Panc1 (cell line): ENCODE measurements around the gene TUBE1. TPM values are rescaled to one million over a fixed set of nuclear protein-coding genes. Genes with fewer than 3 reads are reported as not detected.

ENCODE experiments used
- ATAC-seq: fragments of 200-7000 bp; cut with Tn5 transposase; 2 replicates; pipeline ENCODE4 v1.9.1; 2020; ENCODE audit warnings: mild to moderate bottlenecking, moderate library complexity
- BruUV-seq: library from RNA; stranded (reverse); fragments of 400-500 nt; replicated peaks from 2 replicates; lab custom pipeline; 2021; lab: Mats Ljungman, UMichigan
- CTCF ChIA-PET: fragments of 300-600 bp; sonication (Branson Sonifier 250); formaldehyde crosslinking; loops from one replicate; lab custom pipeline; 2022; ENCODE audit warnings: antibody characterized with exemption; lab: Charles Lee
- POLR2A ChIA-PET: fragments of 300-600 bp; sonication (Branson Sonifier 250); formaldehyde crosslinking; loops from one replicate; lab custom pipeline; 2022; ENCODE audit warnings: antibody characterized with exemption; lab: Charles Lee
- DNase-seq: peaks from one replicate; pipeline ENCODE4 v3.0.0-alpha.2; 2010; ENCODE audit warnings: low read depth, low spot score
- H3K27ac ChIP-seq: 2 replicates; pipeline ENCODE4 v1.5.1; 2011; ENCODE audit warnings: mild to moderate bottlenecking, low read length, inconsistent platforms
- H3K27me3 ChIP-seq: fragments of 200-500 bp; sonication (Bioruptor generic); 2 replicates; pipeline ENCODE4 v1.6.0; 2014; ENCODE audit warnings: low read length, inconsistent platforms; ENCODE audit not compliant: control insufficient read depth, insufficient read depth
- H3K36me3 ChIP-seq: fragments of 200-500 bp; sonication (Bioruptor generic); 2 replicates; pipeline ENCODE4 v1.5.1; 2014; ENCODE audit warnings: inconsistent platforms, mild to moderate bottlenecking, low read length, moderate library complexity; ENCODE audit not compliant: control insufficient read depth, insufficient read depth
- H3K4me1 ChIP-seq: 2 replicates; pipeline ENCODE4 v1.5.1; 2011; ENCODE audit warnings: inconsistent platforms, mild to moderate bottlenecking, low read length, moderate library complexity; ENCODE audit not compliant: control insufficient read depth, insufficient read depth
- H3K4me3 ChIP-seq, 2 experiments: 2 replicates each; pipeline ENCODE4 v1.5.1; 2011 to 2012; ENCODE audit warnings: low read depth in 2 of 2, low read length in 2 of 2, mild to moderate bottlenecking in 2 of 2, inconsistent platforms in 1 of 2, moderate library complexity in 1 of 2
- H3K9me3 ChIP-seq: fragments of 200-500 bp; sonication (Bioruptor generic); 2 replicates; pipeline ENCODE4 v1.5.1; 2014; ENCODE audit warnings: low read depth, mild to moderate bottlenecking, inconsistent platforms, low read length, moderate library complexity; ENCODE audit not compliant: control insufficient read depth, insufficient read depth
- CTCF ChIP-seq: fragments of 450-650 bp; IDR thresholded peaks from 2 replicates; pipeline ENCODE4 v1.5.1; 2017; ENCODE audit warnings: mild to moderate bottlenecking
- POLR2AphosphoS5 ChIP-seq: IDR thresholded peaks from 2 replicates; pipeline ENCODE4 v1.6.1; 2012; ENCODE audit warnings: mild to moderate bottlenecking, low read depth, low read length, moderate library complexity
- REST ChIP-seq, 2 experiments: IDR thresholded peaks; 2 replicates each; pipeline ENCODE4 v1.6.1; 2011 to 2012; ENCODE audit warnings: low read depth in 2 of 2, control low read depth in 1 of 2, low read length in 1 of 2, mild to moderate bottlenecking in 1 of 2, moderate library complexity in 1 of 2; ENCODE audit not compliant: insufficient read depth in 1 of 2
- SIN3A ChIP-seq: IDR thresholded peaks from 2 replicates; pipeline ENCODE4 v1.6.1; 2012; ENCODE audit warnings: low read depth, mild to moderate bottlenecking, low read length, moderate library complexity, borderline replicate concordance; ENCODE audit not compliant: insufficient read depth
- TCF7L2 ChIP-seq: IDR thresholded peaks from 2 replicates; pipeline ENCODE4 v1.6.1; 2011; ENCODE audit warnings: mild to moderate bottlenecking, low read depth, low read length, inconsistent platforms
- in situ Hi-C: cut with HindIII; loops from 2 replicates; pipeline ENCODE4 v1.10.0; 2016; ENCODE audit warnings: low sequenced_read_pairs, low pct_unique_long_range_greater_than_20kb
- intact Hi-C: fragments of 100-400 bp; cut with micrococcal nuclease; formaldehyde crosslinking; loops from one replicate; pipeline ENCODE4 v1.10.0; 2022; ENCODE audit not compliant: unreplicated experiment
- total RNA-seq: library from RNA; stranded (reverse); gene quantifications from one replicate; pipeline ENCODE4 v1.2.1, GENCODE V29; 2021; ENCODE audit not compliant: unreplicated experiment

Gene TUBE1
- total RNA-seq, 1 experiment from 2014 or later: 22.3 TPM

- no TSS peak for BruUV-seq
- TF ChIP-seq TCF7L2 (no peak), CTCF (no peak), REST (IDR thresholded peaks at IDR 0.05; ENCODE audit: insufficient read depth in 1 of 2, low read depth in 2 of 2, low read length in 1 of 2) (no peak), POLR2AphosphoS5 (no peak), SIN3A (no peak)
- Histone ChIP-seq H3K27ac (no peak overlapping the region), H3K9me3 (no peaks in the 10 kb centered on the region), H3K27me3 (no peaks in the 10 kb centered on the region), H3K4me1 (peaks cover 3% of the 10 kb centered on the region; the same call in 1 of the 2 replicates), H3K4me3 (no peak overlapping the region), H3K36me3 (no peaks in the 10 kb centered on the region)
- ChIA-PET POLR2A (no interaction called here), CTCF (interaction anchor here (1.3 kb wide), 1 partner anchor 11 kb away, joined by 3 read pairs; no protein-coding TSS in a partner anchor)
- in situ Hi-C loops (no loop called here), intact Hi-C loops (no loop called here)
- ATAC-seq (no peak), DNase-seq (no peak)
These were observed 36.9 kb downstream of the TUBE1 start for GRCh38 chr6:112050429-112050828.

- CTCF ChIA-PET: interaction anchor here (1.3 kb wide), 1 partner anchor 11 kb away, joined by 3 read pairs; no protein-coding TSS in a partner anchor
- intact Hi-C loops (loop anchor here (10.0 kb wide), 1 partner anchor 795 kb away; a partner anchor contains a TSS), in situ Hi-C loops (no loop called here)
- BruUV-seq: no TSS peak
- Histone ChIP-seq H3K4me3 (no peak overlapping the region), H3K27ac (no peak overlapping the region), H3K36me3 (no peaks in the 10 kb centered on the region), H3K27me3 (no peaks in the 10 kb centered on the region), H3K4me1 (peaks cover 3% of the 10 kb centered on the region; the same call in 1 of the 2 replicates), H3K9me3 (no peaks in the 10 kb centered on the region)
- POLR2A ChIA-PET: no interaction called here
- TF ChIP-seq POLR2AphosphoS5: no peak
- TF ChIP-seq TCF7L2: no peak
- TF ChIP-seq SIN3A: no peak
- TF ChIP-seq REST (IDR thresholded peaks at IDR 0.05; ENCODE audit: insufficient read depth in 1 of 2, low read depth in 2 of 2, low read length in 1 of 2): no peak
- ATAC-seq (no peak), DNase-seq (no peak)
These were observed 37.3 kb downstream of the TUBE1 start for GRCh38 chr6:112049996-112050395.
